K562 (cell line): ENCODE data around the gene DCPS. TPM values are rescaled to one million over a fixed set of nuclear protein-coding genes. Genes with fewer than 3 reads are reported as not detected.

Source experiments
- EWSR1 ChIP-seq: fragments of 450-650 bp; IDR thresholded peaks from 2 replicates; pipeline ENCODE4 v1.6.1; 2018; ENCODE audit warnings: borderline replicate concordance, mild to moderate bottlenecking, low read depth, moderate library complexity; ENCODE audit not compliant: partially characterized antibody
- FOS ChIP-seq: IDR thresholded peaks from 3 replicates; pipeline ENCODE4 v1.6.1; 2011; ENCODE audit not compliant: insufficient read length; ENCODE audit errors: extremely low read depth
- HNRNPH1 ChIP-seq: fragments of 200-400 bp; formaldehyde crosslinking; optimal IDR thresholded peaks from 2 replicates; pipeline ENCODE3; 2017; ENCODE audit warnings: low read depth, mild to moderate bottlenecking, low read length, moderate library complexity
- KLF13 ChIP-seq: fragments of 450-650 bp; IDR thresholded peaks from 2 replicates; pipeline ENCODE4 v1.6.1; 2016; ENCODE audit warnings: missing genetic modification characterization, low read depth, mild to moderate bottlenecking, missing compliant biosample characterization, moderate library complexity, borderline replicate concordance
- NFIX ChIP-seq: fragments of 250-450 bp; sonication (Bioruptor Pico); IDR thresholded peaks from 2 replicates; pipeline ENCODE4 v1.4.0; 2020; ENCODE audit warnings: low read depth, mild to moderate bottlenecking, moderate library complexity
- SMAD1 ChIP-seq: fragments of 150-350 bp; IDR thresholded peaks from 2 replicates; pipeline ENCODE4 v1.6.1; 2014; ENCODE audit warnings: low read length, low read depth; ENCODE audit not compliant: partially characterized antibody
- SMAD4 ChIP-seq: fragments of 250-450 bp; sonication (Bioruptor Pico); conservative IDR thresholded peaks from 2 replicates; pipeline ENCODE4 v1.8.0; 2021; ENCODE audit warnings: inconsistent platforms, mild to moderate bottlenecking, moderate library complexity
- SRSF1 ChIP-seq: fragments of 200-400 bp; formaldehyde crosslinking; IDR thresholded peaks from 2 replicates; pipeline ENCODE4 v1.6.1; 2017; ENCODE audit warnings: mild to moderate bottlenecking, low read depth, low read length, moderate library complexity
- TRIM28 ChIP-seq: fragments of 450-650 bp; IDR thresholded peaks from 2 replicates; pipeline ENCODE4 v1.6.1; 2017
- polyA plus RNA-seq, 8 experiments: library from polyadenylated mRNA; depleted of rRNA in 4 of 8; stranded (reverse) in 5 of 8; unstranded in 3 of 8; fragments of >200 nt; fragmentation: Nextera tagmentation in 2 of 8; fragmentation: Illumina TruSeq in 1 of 8; extraction: Ambion mirVana in 2 of 8; extraction: Trizol in 1 of 8; gene quantifications; 2 replicates each; pipeline versions ENCODE4 v1.2.1 to v1.2.3, GENCODE V29; 2011 to 2014; ENCODE audit warnings: inconsistent platforms in 1 of 8, missing spikeins in 1 of 8
- total RNA-seq, 7 experiments: library from RNA; depleted of rRNA in 6 of 7; stranded (reverse); fragments of >200 nt in 6 of 7; fragmentation: Illumina TruSeq in 2 of 7; extraction: Trizol in 2 of 7; gene quantifications; 2 replicates each; pipeline versions ENCODE4 v1.2.1 to v1.2.3, GENCODE V29; 2011 to 2021; ENCODE audit warnings: low replicate concordance in 1 of 7
- TF ChIP-seq, protein P1 (sequence below), 2 experiments: fragments of 450-650 bp in 1 of 2; sonication (generic) in 1 of 2; formaldehyde crosslinking in 1 of 2; IDR thresholded peaks; 2 replicates each; pipeline versions ENCODE4 v1.7.1 to v1.9.0; 2016 to 2022; ENCODE audit warnings: inconsistent platforms in 1 of 2, mild to moderate bottlenecking in 1 of 2, missing genetic modification reagents in 1 of 2
- TF ChIP-seq, protein P2 (sequence below): fragments of 250-450 bp; sonication (Bioruptor Pico); IDR thresholded peaks from 2 replicates; pipeline ENCODE4 v1.4.0; 2020; ENCODE audit warnings: mild to moderate bottlenecking, moderate library complexity, borderline replicate concordance
- TF ChIP-seq, protein P3 (sequence below), 2 experiments: fragments of 450-650 bp in 1 of 2; sonication (generic) in 1 of 2; formaldehyde crosslinking; conservative IDR thresholded peaks; 2 replicates each; pipeline versions ENCODE4 v1.4.0 to v1.8.1; 2020 to 2022; ENCODE audit warnings: mild to moderate bottlenecking in 1 of 2, missing genetic modification reagents in 1 of 2
- TF ChIP-seq, protein P4 (sequence below): IDR thresholded peaks from 2 replicates; pipeline ENCODE4 v1.6.1; 2011; ENCODE audit not compliant: insufficient read length; ENCODE audit errors: extremely low read depth

DCPS gene
- total and polyA plus RNA-seq, 9 of the 15 experiments (the other 6 are each of a cell fraction or from before 2014, with no cell fraction given) = 8.7 to 38.1 (median 17.9) TPM

DNA sequence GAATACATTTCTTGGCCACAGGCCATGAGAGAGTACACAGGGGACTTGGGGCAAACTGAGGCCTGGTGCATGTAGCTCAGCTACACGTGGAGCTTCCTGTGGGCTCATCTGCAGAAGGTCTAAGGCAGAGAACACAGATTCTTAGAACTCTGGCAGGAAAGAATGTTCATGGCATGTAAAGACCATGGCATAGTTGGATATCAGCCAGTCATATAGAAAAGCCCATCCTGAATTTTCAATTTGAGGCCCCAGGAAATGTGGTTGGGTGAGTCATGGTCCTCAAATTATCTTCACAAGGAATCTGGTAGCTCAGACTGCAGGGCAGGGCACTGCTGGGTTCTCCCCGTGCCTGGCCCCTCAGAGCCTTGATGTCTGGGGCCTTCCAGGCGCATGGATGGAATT, 37.9 kb downstream of the DCPS start (continued):
- TF ChIP-seq, protein P1, sequence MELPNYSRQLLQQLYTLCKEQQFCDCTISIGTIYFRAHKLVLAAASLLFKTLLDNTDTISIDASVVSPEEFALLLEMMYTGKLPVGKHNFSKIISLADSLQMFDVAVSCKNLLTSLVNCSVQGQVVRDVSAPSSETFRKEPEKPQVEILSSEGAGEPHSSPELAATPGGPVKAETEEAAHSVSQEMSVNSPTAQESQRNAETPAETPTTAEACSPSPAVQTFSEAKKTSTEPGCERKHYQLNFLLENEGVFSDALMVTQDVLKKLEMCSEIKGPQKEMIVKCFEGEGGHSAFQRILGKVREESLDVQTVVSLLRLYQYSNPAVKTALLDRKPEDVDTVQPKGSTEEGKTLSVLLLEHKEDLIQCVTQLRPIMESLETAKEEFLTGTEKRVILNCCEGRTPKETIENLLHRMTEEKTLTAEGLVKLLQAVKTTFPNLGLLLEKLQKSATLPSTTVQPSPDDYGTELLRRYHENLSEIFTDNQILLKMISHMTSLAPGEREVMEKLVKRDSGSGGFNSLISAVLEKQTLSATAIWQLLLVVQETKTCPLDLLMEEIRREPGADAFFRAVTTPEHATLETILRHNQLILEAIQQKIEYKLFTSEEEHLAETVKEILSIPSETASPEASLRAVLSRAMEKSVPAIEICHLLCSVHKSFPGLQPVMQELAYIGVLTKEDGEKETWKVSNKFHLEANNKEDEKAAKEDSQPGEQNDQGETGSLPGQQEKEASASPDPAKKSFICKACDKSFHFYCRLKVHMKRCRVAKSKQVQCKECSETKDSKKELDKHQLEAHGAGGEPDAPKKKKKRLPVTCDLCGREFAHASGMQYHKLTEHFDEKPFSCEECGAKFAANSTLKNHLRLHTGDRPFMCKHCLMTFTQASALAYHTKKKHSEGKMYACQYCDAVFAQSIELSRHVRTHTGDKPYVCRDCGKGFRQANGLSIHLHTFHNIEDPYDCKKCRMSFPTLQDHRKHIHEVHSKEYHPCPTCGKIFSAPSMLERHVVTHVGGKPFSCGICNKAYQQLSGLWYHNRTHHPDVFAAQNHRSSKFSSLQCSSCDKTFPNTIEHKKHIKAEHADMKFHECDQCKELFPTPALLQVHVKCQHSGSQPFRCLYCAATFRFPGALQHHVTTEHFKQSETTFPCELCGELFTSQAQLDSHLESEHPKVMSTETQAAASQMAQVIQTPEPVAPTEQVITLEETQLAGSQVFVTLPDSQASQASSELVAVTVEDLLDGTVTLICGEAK (IDR thresholded peaks at IDR 0.05) = no peak
- TF ChIP-seq, protein P1 (CRISPR knock-in tag; IDR thresholded peaks at IDR 0.05) = no peak
- TF ChIP-seq, protein P2, sequence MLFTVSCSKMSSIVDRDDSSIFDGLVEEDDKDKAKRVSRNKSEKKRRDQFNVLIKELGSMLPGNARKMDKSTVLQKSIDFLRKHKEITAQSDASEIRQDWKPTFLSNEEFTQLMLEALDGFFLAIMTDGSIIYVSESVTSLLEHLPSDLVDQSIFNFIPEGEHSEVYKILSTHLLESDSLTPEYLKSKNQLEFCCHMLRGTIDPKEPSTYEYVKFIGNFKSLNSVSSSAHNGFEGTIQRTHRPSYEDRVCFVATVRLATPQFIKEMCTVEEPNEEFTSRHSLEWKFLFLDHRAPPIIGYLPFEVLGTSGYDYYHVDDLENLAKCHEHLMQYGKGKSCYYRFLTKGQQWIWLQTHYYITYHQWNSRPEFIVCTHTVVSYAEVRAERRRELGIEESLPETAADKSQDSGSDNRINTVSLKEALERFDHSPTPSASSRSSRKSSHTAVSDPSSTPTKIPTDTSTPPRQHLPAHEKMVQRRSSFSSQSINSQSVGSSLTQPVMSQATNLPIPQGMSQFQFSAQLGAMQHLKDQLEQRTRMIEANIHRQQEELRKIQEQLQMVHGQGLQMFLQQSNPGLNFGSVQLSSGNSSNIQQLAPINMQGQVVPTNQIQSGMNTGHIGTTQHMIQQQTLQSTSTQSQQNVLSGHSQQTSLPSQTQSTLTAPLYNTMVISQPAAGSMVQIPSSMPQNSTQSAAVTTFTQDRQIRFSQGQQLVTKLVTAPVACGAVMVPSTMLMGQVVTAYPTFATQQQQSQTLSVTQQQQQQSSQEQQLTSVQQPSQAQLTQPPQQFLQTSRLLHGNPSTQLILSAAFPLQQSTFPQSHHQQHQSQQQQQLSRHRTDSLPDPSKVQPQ (CRISPR knock-in tag) = no peak
- TF ChIP-seq EWSR1 (no peak), SMAD1 (no peak), TRIM28 (no peak), HNRNPH1 (no peak), SMAD4 (peak; percentile 44; the same call in 1 of the 2 replicates), SRSF1 (no peak), FOS (peak; percentile 46), KLF13 (tag) (no peak), NFIX (CRISPR knock-in tag) (no peak)
- TF ChIP-seq, protein P3, sequence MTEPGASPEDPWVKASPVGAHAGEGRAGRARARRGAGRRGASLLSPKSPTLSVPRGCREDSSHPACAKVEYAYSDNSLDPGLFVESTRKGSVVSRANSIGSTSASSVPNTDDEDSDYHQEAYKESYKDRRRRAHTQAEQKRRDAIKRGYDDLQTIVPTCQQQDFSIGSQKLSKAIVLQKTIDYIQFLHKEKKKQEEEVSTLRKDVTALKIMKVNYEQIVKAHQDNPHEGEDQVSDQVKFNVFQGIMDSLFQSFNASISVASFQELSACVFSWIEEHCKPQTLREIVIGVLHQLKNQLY (CRISPR knock-in tag; conservative IDR thresholded peaks at IDR 0.05) = no peak
- TF ChIP-seq, protein P4, sequence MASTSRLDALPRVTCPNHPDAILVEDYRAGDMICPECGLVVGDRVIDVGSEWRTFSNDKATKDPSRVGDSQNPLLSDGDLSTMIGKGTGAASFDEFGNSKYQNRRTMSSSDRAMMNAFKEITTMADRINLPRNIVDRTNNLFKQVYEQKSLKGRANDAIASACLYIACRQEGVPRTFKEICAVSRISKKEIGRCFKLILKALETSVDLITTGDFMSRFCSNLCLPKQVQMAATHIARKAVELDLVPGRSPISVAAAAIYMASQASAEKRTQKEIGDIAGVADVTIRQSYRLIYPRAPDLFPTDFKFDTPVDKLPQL = no peak
